Keratinocyte (primary cell): ENCODE measurements around the gene IL1RAPL1. TPM values are rescaled to one million over a fixed set of nuclear protein-coding genes. Genes with fewer than 3 reads are reported as not detected.

Experiments used
- DNase-seq: peaks from one replicate; pipeline ENCODE4 v3.0.0-alpha.2; 2011; ENCODE audit warnings: low read depth, missing footprints, low spot score
- FAIRE-seq: peaks from 2 replicates; lab custom pipeline; 2011; peaks lifted over from hg19 to GRCh38; lab: Jason Lieb, UNC
- H2AFZ ChIP-seq: 2 replicates; pipeline ENCODE4 v1.6.0; 2012; ENCODE audit warnings: low read length, control low read depth, inconsistent platforms; ENCODE audit not compliant: control insufficient read depth
- H3K27ac ChIP-seq: 2 replicates; pipeline ENCODE4 v1.5.1; 2011; ENCODE audit warnings: low read length; ENCODE audit not compliant: control insufficient read depth, insufficient read depth
- H3K27me3 ChIP-seq: 3 replicates; pipeline ENCODE4 v1.6.0; 2011; ENCODE audit warnings: low read length; ENCODE audit not compliant: control insufficient read depth, insufficient read depth; ENCODE audit errors: extremely low read depth
- H3K36me3 ChIP-seq, 2 experiments: 2 replicates in 1 of 2; 3 replicates in 1 of 2; pipeline ENCODE4 v1.5.1; 2011; ENCODE audit warnings: low read length in 2 of 2, mild to moderate bottlenecking in 1 of 2; ENCODE audit not compliant: control insufficient read depth in 2 of 2, insufficient read depth in 2 of 2; ENCODE audit errors: extremely low read depth in 1 of 2
- H3K4me1 ChIP-seq: 3 replicates; pipeline ENCODE4 v1.5.1; 2011; ENCODE audit warnings: low read length; ENCODE audit not compliant: control insufficient read depth, insufficient read depth; ENCODE audit errors: extremely low read depth
- H3K4me2 ChIP-seq: 3 replicates; pipeline ENCODE4 v1.6.0; 2011; ENCODE audit warnings: low read depth, low read length; ENCODE audit not compliant: control insufficient read depth, insufficient read depth; ENCODE audit errors: extremely low read depth
- H3K4me3 ChIP-seq, 3 experiments: fragments of 200-600 bp in 1 of 3; sonication (generic) in 1 of 3; 2 replicates in 2 of 3; 3 replicates in 1 of 3; pipeline ENCODE4 v1.5.1; 2011 to 2016; ENCODE audit warnings: low read length in 3 of 3, mild to moderate bottlenecking in 3 of 3, control low read depth in 2 of 3, inconsistent platforms in 1 of 3, low read depth in 1 of 3, mixed read lengths in 1 of 3, mixed run types in 1 of 3, moderate library complexity in 1 of 3; ENCODE audit not compliant: control insufficient read depth in 2 of 3, insufficient read depth in 2 of 3; ENCODE audit errors: extremely low read depth in 1 of 3
- H3K79me2 ChIP-seq: 2 replicates; pipeline ENCODE4 v1.6.0; 2012; ENCODE audit warnings: low read length; ENCODE audit not compliant: control insufficient read depth, insufficient read depth
- H3K9ac ChIP-seq: 3 replicates; pipeline ENCODE4 v1.6.0; 2011; ENCODE audit warnings: low read length; ENCODE audit not compliant: control insufficient read depth, insufficient read depth; ENCODE audit errors: extremely low read depth
- H3K9me1 ChIP-seq: 3 replicates; pipeline ENCODE4 v1.6.0; 2011; ENCODE audit warnings: low read length; ENCODE audit not compliant: control insufficient read depth, insufficient read depth; ENCODE audit errors: extremely low read depth
- H3K9me3 ChIP-seq: 2 replicates; pipeline ENCODE4 v1.5.1; 2012; ENCODE audit warnings: low read depth, low read length; ENCODE audit not compliant: control insufficient read depth
- H4K20me1 ChIP-seq: 3 replicates; pipeline ENCODE4 v1.6.0; 2011; ENCODE audit warnings: low read length; ENCODE audit not compliant: control insufficient read depth, insufficient read depth; ENCODE audit errors: extremely low read depth
- CTCF ChIP-seq, 3 experiments: IDR thresholded peaks in 1 of 3; conservative IDR thresholded peaks in 1 of 3; optimal IDR thresholded peaks in 1 of 3; 2 replicates in 2 of 3; 3 replicates in 1 of 3; pipeline versions ENCODE3 to v1.5.1; 2011; ENCODE audit warnings: low read length in 3 of 3, mild to moderate bottlenecking in 3 of 3, moderate library complexity in 2 of 3, control low read depth in 1 of 3, inconsistent platforms in 1 of 3; ENCODE audit not compliant: insufficient read depth in 2 of 3; ENCODE audit errors: extremely low read depth in 1 of 3
- EZH2 ChIP-seq: IDR thresholded peaks from one replicate; pipeline ENCODE4 v1.6.1; 2012; ENCODE audit warnings: inconsistent platforms, mild to moderate bottlenecking, low read length, moderate library complexity
- dilution Hi-C: fragments of 300-500 bp; cut with MboI; formaldehyde crosslinking; loops from one replicate; pipeline ENCODE4 v1.7.0; 2020; ENCODE audit warnings: low sequenced_read_pairs; ENCODE audit not compliant: extremely low pct_ligation_motif_present
- polyA plus RNA-seq, 5 experiments: library from polyadenylated mRNA; depleted of rRNA in 3 of 5; stranded (reverse) in 3 of 5; stranded (forward) in 1 of 5; unstranded in 1 of 5; fragments of >200 nt; gene quantifications; 1 replicate in 1 of 5; 2 replicates in 3 of 5; 3 replicates in 1 of 5; pipeline versions ENCODE4 v1.2.1 to v1.2.3, GENCODE V29; 2011 to 2012; ENCODE audit warnings: missing spikeins in 2 of 5, low read depth in 1 of 5, low replicate concordance in 1 of 5

The IL1RAPL1 gene
- polyA plus RNA-seq, 1 donor (not counting 4 experiments of a cell fraction or from before 2014, with no cell fraction given), result 2.8 TPM

GRCh38 chrX:29143356-29143755 is 556.1 kb downstream of the IL1RAPL1 start:
- Histone ChIP-seq H3K4me3 (no peak overlapping the region), H3K9ac (no peak overlapping the region), H3K36me3 (no peaks in the 10 kb centered on the region), H2AFZ (no peak overlapping the region), H3K27ac (no peak overlapping the region), H3K9me3 (no peaks in the 10 kb centered on the region), H3K27me3 (no peaks in the 10 kb centered on the region), H3K9me1 (no peaks in the 10 kb centered on the region), H3K79me2 (no peaks in the 10 kb centered on the region), H3K4me2 (no peak overlapping the region), H3K4me1 (no peaks in the 10 kb centered on the region), H4K20me1 (no peaks in the 10 kb centered on the region)
- no peak for FAIRE-seq
- TF ChIP-seq EZH2, result no peak
- TF ChIP-seq CTCF (optimal IDR thresholded peaks at IDR 0.05 in 1 of 3, IDR thresholded peaks at IDR 0.05 in 1 of 3, conservative IDR thresholded peaks at IDR 0.05 in 1 of 3; ENCODE audit: extremely low read depth in 1 of 3, insufficient read depth in 2 of 3, low read length in 3 of 3), result no peak
- no peak for DNase-seq
- dilution Hi-C loops, result no loop called here

GRCh38 chrX:29143756-29144155 is 556.5 kb downstream of the IL1RAPL1 start:
- H3K79me2 ChIP-seq, result no peaks in the 10 kb centered on the region
- TF ChIP-seq EZH2 (no peak), CTCF (optimal IDR thresholded peaks at IDR 0.05 in 1 of 3, IDR thresholded peaks at IDR 0.05 in 1 of 3, conservative IDR thresholded peaks at IDR 0.05 in 1 of 3; ENCODE audit: extremely low read depth in 1 of 3, insufficient read depth in 2 of 3, low read length in 3 of 3) (no peak)
- FAIRE-seq, result no peak

More at GRCh38 chrX:29143756-29144155, 556.5 kb downstream of the IL1RAPL1 start:
- Histone ChIP-seq H3K9ac (no peak overlapping the region), H3K9me1 (no peaks in the 10 kb centered on the region), H2AFZ (no peak overlapping the region), H3K4me2 (no peak overlapping the region), H3K27me3 (no peaks in the 10 kb centered on the region), H3K4me1 (no peaks in the 10 kb centered on the region), H3K27ac (no peak overlapping the region), H3K36me3 (no peaks in the 10 kb centered on the region), H3K9me3 (no peaks in the 10 kb centered on the region), H4K20me1 (no peaks in the 10 kb centered on the region), H3K4me3 (no peak overlapping the region)
- DNase-seq, result no peak
- dilution Hi-C loops, result no loop called here
